HepG2 (cell line): Measurements from ENCODE around the gene SNX9. TPM values are rescaled to one million over a fixed set of nuclear protein-coding genes. Genes with fewer than 3 reads are reported as not detected.

Experiments used
- AKAP8 ChIP-seq: sonication (generic); formaldehyde crosslinking; IDR thresholded peaks from 2 replicates; pipeline ENCODE4 v1.5.1; 2020; ENCODE audit warnings: mild to moderate bottlenecking, missing genetic modification reagents
- ATRX ChIP-seq: sonication (generic); formaldehyde crosslinking; IDR thresholded peaks from 2 replicates; pipeline ENCODE4 v1.4.0; 2020; ENCODE audit warnings: missing genetic modification reagents, borderline replicate concordance
- BRCA1 ChIP-seq: sonication (generic); formaldehyde crosslinking; IDR thresholded peaks from 2 replicates; pipeline ENCODE4 v1.4.0; 2020; ENCODE audit warnings: missing genetic modification reagents
- CAMTA2 ChIP-seq: sonication (generic); formaldehyde crosslinking; IDR thresholded peaks from 2 replicates; pipeline ENCODE4 v1.4.0; 2020; ENCODE audit warnings: mild to moderate bottlenecking, missing genetic modification reagents, borderline replicate concordance
- GZF1 ChIP-seq: sonication (generic); formaldehyde crosslinking; IDR thresholded peaks from 2 replicates; pipeline ENCODE4 v1.5.1; 2020; ENCODE audit warnings: mild to moderate bottlenecking, missing genetic modification reagents
- KAT7 ChIP-seq: IDR thresholded peaks from 2 replicates; pipeline ENCODE4 v1.6.1; 2018; ENCODE audit warnings: borderline replicate concordance, missing compliant biosample characterization
- KDM4B ChIP-seq: sonication (generic); formaldehyde crosslinking; IDR thresholded peaks from 2 replicates; pipeline ENCODE4 v1.4.0; 2020; ENCODE audit warnings: missing genetic modification reagents
- KDM6A ChIP-seq: IDR thresholded peaks from 2 replicates; pipeline ENCODE4 v1.6.1; 2016; ENCODE audit warnings: low read depth
- SIN3B ChIP-seq: fragments of 150-350 bp; IDR thresholded peaks from 2 replicates; pipeline ENCODE4 v1.6.1; 2014; ENCODE audit warnings: low read length
- SMAD1 ChIP-seq: sonication (generic); formaldehyde crosslinking; IDR thresholded peaks from 2 replicates; pipeline ENCODE4 v1.4.0; 2020; ENCODE audit warnings: missing genetic modification reagents, low read depth, mild to moderate bottlenecking, borderline replicate concordance
- ZNF10 ChIP-seq: sonication (generic); formaldehyde crosslinking; IDR thresholded peaks from 2 replicates; pipeline ENCODE4 v1.4.0; 2020; ENCODE audit warnings: mild to moderate bottlenecking, low read depth, missing genetic modification reagents, borderline replicate concordance
- ZNF160 ChIP-seq: sonication (generic); formaldehyde crosslinking; IDR thresholded peaks from 2 replicates; pipeline ENCODE4 v1.8.0; 2022; ENCODE audit warnings: mild to moderate bottlenecking, inconsistent platforms, missing genetic modification reagents
- ZNF205 ChIP-seq: IDR thresholded peaks from 2 replicates; pipeline ENCODE4 v1.6.1; 2018; ENCODE audit warnings: missing biosample characterization, missing genetic modification reagents
- ZNF263 ChIP-seq: sonication (generic); formaldehyde crosslinking; IDR thresholded peaks from 2 replicates; pipeline ENCODE4 v1.4.0; 2020; ENCODE audit warnings: missing genetic modification reagents
- ZNF274 ChIP-seq: sonication (generic); formaldehyde crosslinking; IDR thresholded peaks from 2 replicates; pipeline ENCODE4 v1.5.1; 2020; ENCODE audit warnings: mild to moderate bottlenecking, missing genetic modification reagents
- ZNF282 ChIP-seq: fragments of 450-650 bp; IDR thresholded peaks from 2 replicates; pipeline ENCODE4 v1.6.1; 2018; ENCODE audit not compliant: partially characterized antibody
- ZNF468 ChIP-seq: sonication (generic); formaldehyde crosslinking; IDR thresholded peaks from 2 replicates; pipeline ENCODE4 v1.8.0; 2022; ENCODE audit warnings: mild to moderate bottlenecking, moderate library complexity, missing genetic modification reagents
- ZNF720 ChIP-seq: sonication (generic); formaldehyde crosslinking; IDR thresholded peaks from 2 replicates; pipeline ENCODE4 v1.4.0; 2020; ENCODE audit warnings: missing genetic modification reagents
- ZNF800 ChIP-seq: sonication (generic); formaldehyde crosslinking; IDR thresholded peaks from 2 replicates; pipeline ENCODE4 v1.4.0; 2020; ENCODE audit warnings: missing genetic modification reagents
- ZNF841 ChIP-seq: sonication (generic); formaldehyde crosslinking; IDR thresholded peaks from 2 replicates; pipeline ENCODE4 v1.8.1; 2023; ENCODE audit warnings: missing genetic modification reagents, borderline replicate concordance
- polyA plus RNA-seq, 8 experiments: library from polyadenylated mRNA; depleted of rRNA in 3 of 8; stranded (reverse) in 7 of 8; unstranded in 1 of 8; fragments of >200 nt; fragmentation: Illumina TruSeq in 4 of 8; extraction: Trizol in 4 of 8; gene quantifications; 2 replicates each; pipeline versions ENCODE4 v1.2.1 to v1.2.3, GENCODE V29; 2011 to 2016; ENCODE audit warnings: low read depth in 4 of 8, missing spikeins in 1 of 8, mixed read lengths in 1 of 8; ENCODE audit not compliant: insufficient read depth in 1 of 8
- total RNA-seq, 5 experiments: library from RNA; depleted of rRNA; stranded (reverse); fragments of >200 nt; fragmentation: Illumina TruSeq; extraction: Trizol; gene quantifications; 2 replicates each; pipeline ENCODE4 v1.2.3, GENCODE V29; 2016; ENCODE audit warnings: low read depth in 1 of 5
- TF ChIP-seq, protein P1 (sequence below): sonication (generic); formaldehyde crosslinking; conservative IDR thresholded peaks from 2 replicates; pipeline ENCODE4 v1.4.0; 2020; ENCODE audit warnings: missing genetic modification reagents
- TF ChIP-seq, protein P2 (sequence below): sonication (generic); formaldehyde crosslinking; IDR thresholded peaks from 2 replicates; pipeline ENCODE4 v1.5.1; 2020; ENCODE audit warnings: missing genetic modification reagents, mild to moderate bottlenecking, borderline replicate concordance
- TF ChIP-seq, protein P3 (sequence below): sonication (generic); formaldehyde crosslinking; IDR thresholded peaks from 2 replicates; pipeline ENCODE4 v1.5.1; 2020; ENCODE audit warnings: missing genetic modification reagents, mild to moderate bottlenecking, borderline replicate concordance
- TF ChIP-seq, protein P4 (sequence below): sonication (generic); formaldehyde crosslinking; IDR thresholded peaks from 2 replicates; pipeline ENCODE4 v1.5.1; 2020; ENCODE audit warnings: missing genetic modification reagents, mild to moderate bottlenecking, borderline replicate concordance

The SNX9 gene
- total and polyA plus RNA-seq, 2 of the 13 experiments (the other 11 are each of a cell fraction or from before 2014, with no cell fraction given), result 21.9 to 36.0 TPM

GRCh38 chr6:157982563-157983405 is 159.7 kb downstream of the SNX9 start (continued):
- TF ChIP-seq GZF1 (CRISPR knock-in tag), result no peak
- peak; percentile 87 for TF ChIP-seq KAT7 (CRISPR knock-in tag)
- TF ChIP-seq ZNF841 (CRISPR knock-in tag), result no peak
- no peak for TF ChIP-seq ZNF468 (CRISPR knock-in tag)
- TF ChIP-seq, protein P1, sequence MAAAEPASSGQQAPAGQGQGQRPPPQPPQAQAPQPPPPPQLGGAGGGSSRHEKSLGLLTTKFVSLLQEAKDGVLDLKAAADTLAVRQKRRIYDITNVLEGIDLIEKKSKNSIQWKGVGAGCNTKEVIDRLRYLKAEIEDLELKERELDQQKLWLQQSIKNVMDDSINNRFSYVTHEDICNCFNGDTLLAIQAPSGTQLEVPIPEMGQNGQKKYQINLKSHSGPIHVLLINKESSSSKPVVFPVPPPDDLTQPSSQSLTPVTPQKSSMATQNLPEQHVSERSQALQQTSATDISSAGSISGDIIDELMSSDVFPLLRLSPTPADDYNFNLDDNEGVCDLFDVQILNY (CRISPR knock-in tag), result no peak
- TF ChIP-seq, protein P2, sequence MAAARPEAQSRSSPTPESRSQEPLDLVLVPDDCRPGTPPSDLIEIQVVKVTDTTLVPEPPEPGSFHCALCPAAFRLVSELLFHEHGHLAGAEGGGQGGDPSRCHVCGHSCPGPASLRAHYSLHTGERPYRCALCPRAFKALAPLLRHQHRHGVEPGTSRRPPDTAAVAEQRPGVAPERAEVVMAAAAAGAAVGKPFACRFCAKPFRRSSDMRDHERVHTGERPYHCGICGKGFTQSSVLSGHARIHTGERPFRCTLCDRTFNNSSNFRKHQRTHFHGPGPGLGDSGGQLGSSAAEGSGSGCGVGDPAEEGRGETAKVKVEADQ (CRISPR knock-in tag), result no peak
- TF ChIP-seq SIN3B, result no peak
- no peak for TF ChIP-seq KDM4B (CRISPR knock-in tag)
- no peak for TF ChIP-seq ZNF800 (CRISPR knock-in tag)
- TF ChIP-seq ZNF10 (CRISPR knock-in tag), result no peak
- TF ChIP-seq, protein P3, sequence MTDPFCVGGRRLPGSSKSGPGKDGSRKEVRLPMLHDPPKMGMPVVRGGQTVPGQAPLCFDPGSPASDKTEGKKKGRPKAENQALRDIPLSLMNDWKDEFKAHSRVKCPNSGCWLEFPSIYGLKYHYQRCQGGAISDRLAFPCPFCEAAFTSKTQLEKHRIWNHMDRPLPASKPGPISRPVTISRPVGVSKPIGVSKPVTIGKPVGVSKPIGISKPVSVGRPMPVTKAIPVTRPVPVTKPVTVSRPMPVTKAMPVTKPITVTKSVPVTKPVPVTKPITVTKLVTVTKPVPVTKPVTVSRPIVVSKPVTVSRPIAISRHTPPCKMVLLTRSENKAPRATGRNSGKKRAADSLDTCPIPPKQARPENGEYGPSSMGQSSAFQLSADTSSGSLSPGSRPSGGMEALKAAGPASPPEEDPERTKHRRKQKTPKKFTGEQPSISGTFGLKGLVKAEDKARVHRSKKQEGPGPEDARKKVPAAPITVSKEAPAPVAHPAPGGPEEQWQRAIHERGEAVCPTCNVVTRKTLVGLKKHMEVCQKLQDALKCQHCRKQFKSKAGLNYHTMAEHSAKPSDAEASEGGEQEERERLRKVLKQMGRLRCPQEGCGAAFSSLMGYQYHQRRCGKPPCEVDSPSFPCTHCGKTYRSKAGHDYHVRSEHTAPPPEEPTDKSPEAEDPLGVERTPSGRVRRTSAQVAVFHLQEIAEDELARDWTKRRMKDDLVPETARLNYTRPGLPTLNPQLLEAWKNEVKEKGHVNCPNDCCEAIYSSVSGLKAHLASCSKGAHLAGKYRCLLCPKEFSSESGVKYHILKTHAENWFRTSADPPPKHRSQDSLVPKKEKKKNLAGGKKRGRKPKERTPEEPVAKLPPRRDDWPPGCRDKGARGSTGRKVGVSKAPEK (CRISPR knock-in tag), result no peak; the same call in 1 of the 2 replicates
- TF ChIP-seq ZNF160 (CRISPR knock-in tag), result no peak
- TF ChIP-seq ZNF205 (CRISPR knock-in tag), result no peak
- no peak for TF ChIP-seq BRCA1 (CRISPR knock-in tag)
- no peak for TF ChIP-seq AKAP8
- no peak for TF ChIP-seq SMAD1
- peak; percentile 56; the same call in 1 of the 2 replicates for TF ChIP-seq ZNF263 (CRISPR knock-in tag)
- no peak for TF ChIP-seq ZNF720 (CRISPR knock-in tag)
- TF ChIP-seq ZNF274, result no peak; the same call in 1 of the 2 replicates
- TF ChIP-seq ZNF282, result no peak
- no peak for TF ChIP-seq ATRX (CRISPR knock-in tag)
- TF ChIP-seq CAMTA2 (CRISPR knock-in tag), result no peak
- no peak for TF ChIP-seq KDM6A (CRISPR knock-in tag)
- TF ChIP-seq, protein P4, sequence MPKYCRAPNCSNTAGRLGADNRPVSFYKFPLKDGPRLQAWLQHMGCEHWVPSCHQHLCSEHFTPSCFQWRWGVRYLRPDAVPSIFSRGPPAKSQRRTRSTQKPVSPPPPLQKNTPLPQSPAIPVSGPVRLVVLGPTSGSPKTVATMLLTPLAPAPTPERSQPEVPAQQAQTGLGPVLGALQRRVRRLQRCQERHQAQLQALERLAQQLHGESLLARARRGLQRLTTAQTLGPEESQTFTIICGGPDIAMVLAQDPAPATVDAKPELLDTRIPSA (CRISPR knock-in tag), result no peak
